Effector memory CD4-positive, alpha-beta T cell (primary cell): ENCODE measurements around the gene SRGAP3.
A peak's percentile ranks its signal among the peaks of the same experiment; 100 is the strongest.

Source experiments
- DNase-seq, 3 donors: peaks; one replicate each; pipeline ENCODE4 v3.0.0-alpha.2; 2020
- H3K27ac ChIP-seq: 2 replicates; pipeline ENCODE4 v1.7.0; 2013; ENCODE audit warnings: mild to moderate bottlenecking, low read length, moderate library complexity; ENCODE audit not compliant: insufficient read depth, poor library complexity, severe bottlenecking
- H3K27me3 ChIP-seq: replicated peaks from 2 replicates; pipeline ENCODE4 v1.7.0; 2013; ENCODE audit warnings: mild to moderate bottlenecking, low read length; ENCODE audit not compliant: insufficient read depth, control insufficient read depth, poor library complexity, severe bottlenecking
- H3K36me3 ChIP-seq: 2 replicates; pipeline ENCODE4 v1.7.0; 2013; ENCODE audit warnings: mild to moderate bottlenecking, low read length, moderate library complexity; ENCODE audit not compliant: control insufficient read depth, insufficient read depth
- H3K4me1 ChIP-seq: 2 replicates; pipeline ENCODE4 v1.7.0; 2013; ENCODE audit warnings: low read length, mild to moderate bottlenecking; ENCODE audit not compliant: control insufficient read depth, insufficient read depth, poor library complexity, severe bottlenecking
- H3K4me3 ChIP-seq: 2 replicates; pipeline ENCODE4 v1.7.0; 2013; ENCODE audit warnings: low read length, low read depth, mild to moderate bottlenecking; ENCODE audit not compliant: insufficient read depth, poor library complexity, severe bottlenecking
- H3K9me3 ChIP-seq: 2 replicates; pipeline ENCODE4 v1.7.0; 2013; ENCODE audit warnings: mild to moderate bottlenecking, low read length, moderate library complexity; ENCODE audit not compliant: control insufficient read depth

SRGAP3 gene

DNA sequence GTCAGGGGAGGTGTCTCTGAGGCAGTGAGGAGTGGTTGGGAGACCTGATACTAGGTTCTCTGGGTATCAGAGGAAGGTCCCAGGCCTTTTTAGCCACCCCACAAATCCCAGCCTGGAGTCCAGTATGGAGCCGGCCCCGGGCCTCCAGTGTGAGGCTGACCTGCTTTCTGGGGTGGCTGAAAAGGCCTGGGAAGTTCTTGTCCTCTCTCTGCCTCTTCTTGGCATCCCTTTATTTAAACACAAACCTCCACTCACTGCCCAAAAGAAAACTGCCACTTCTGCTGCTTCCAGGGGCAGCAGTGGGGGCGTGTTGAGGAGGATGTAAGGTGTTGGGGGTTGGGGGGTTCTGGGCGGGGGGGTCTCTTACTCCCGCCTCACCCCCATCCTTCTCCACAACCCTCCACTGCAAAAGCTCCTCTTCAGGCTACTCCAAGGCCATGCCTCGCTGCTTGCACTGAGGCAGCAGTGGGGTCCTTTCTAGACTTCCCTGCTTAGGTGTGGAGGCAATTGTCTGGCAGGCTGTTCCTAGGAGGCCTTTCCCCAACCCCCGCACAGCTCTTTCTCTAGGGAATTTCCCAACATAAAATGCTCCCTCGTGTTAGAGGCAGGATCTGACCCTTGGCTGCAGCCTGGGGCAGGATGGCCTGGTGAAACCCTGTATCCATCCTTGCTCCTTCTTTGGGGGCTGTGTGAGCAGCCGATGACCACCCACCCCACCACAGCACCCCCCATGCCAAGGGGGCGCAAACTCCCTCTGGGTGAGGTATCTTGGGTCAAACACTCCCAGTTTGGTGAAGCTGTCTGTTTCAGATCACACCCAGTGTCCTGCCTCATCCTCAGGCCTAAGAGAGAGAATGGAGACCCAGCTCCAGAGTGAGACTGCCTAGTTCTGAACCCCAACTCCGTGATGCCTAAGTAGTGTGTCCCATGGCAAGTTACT, 274.1 kb downstream of the SRGAP3 start:
- no peak for DNase-seq
- H3K36me3 ChIP-seq, result no peaks in the 10 kb centered on the region
- no peaks in the 10 kb centered on the region for H3K4me1 ChIP-seq
- no peaks in the 10 kb centered on the region for H3K9me3 ChIP-seq
- H3K27me3 ChIP-seq, result no peaks in the 10 kb centered on the region
- no peak overlapping the region for H3K27ac ChIP-seq
- H3K4me3 ChIP-seq, result no peak overlapping the region

DNA sequence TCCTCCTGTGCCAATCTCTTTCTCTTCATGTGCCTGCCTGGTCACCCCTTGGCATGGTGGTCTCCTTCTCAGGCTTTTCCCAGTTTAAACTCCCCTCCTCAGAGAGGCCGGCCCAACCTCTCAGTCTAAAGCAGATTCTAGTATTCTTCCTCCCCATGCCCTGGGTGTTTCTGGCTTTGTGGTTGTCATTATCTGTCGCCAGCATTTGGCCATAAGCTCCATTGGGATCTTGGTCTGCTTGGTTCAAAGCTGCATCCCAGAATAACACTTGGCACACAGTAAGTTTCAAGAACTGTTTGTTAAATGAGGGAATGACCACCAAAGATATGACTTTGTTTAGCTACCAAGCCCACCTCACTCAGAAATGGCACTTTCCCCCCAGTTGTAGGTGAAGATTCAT, 275.0 kb downstream of the SRGAP3 start:
- no peak overlapping the region for H3K27ac ChIP-seq
- no peak for DNase-seq
- H3K36me3 ChIP-seq, result no peaks in the 10 kb centered on the region
- no peaks in the 10 kb centered on the region for H3K27me3 ChIP-seq
- no peaks in the 10 kb centered on the region for H3K4me1 ChIP-seq
- no peaks in the 10 kb centered on the region for H3K9me3 ChIP-seq
- H3K4me3 ChIP-seq, result no peak overlapping the region

DNA sequence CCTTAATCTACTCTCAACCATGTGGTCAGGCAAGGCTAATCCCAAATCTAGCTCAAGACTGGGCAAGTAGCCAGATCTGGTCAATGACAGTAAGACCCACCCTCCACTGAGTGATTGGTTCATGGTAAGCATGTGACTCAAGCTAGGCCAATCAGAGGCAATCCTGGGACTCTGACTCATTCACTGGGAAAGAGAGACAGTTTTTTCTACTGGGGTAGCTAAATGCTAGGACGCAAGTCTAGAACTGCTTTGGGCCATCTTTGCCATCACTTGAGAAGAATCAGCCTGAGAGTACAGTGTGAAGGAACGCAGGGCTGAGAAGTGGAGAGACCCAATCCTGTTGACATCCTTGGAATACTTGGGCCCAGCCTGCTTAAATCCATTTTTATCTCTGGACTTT, 276.8 kb downstream of the SRGAP3 start:
- no peak for DNase-seq
- H3K27ac ChIP-seq, result no peak overlapping the region
- H3K9me3 ChIP-seq, result no peaks in the 10 kb centered on the region
- no peaks in the 10 kb centered on the region for H3K27me3 ChIP-seq
- no peak overlapping the region for H3K4me3 ChIP-seq
- H3K36me3 ChIP-seq, result no peaks in the 10 kb centered on the region
- no peaks in the 10 kb centered on the region for H3K4me1 ChIP-seq

GRCh38 chr3:8970971-8971589, 278.4 kb downstream of the SRGAP3 start:
- Histone ChIP-seq H3K4me1 (no peaks in the 10 kb centered on the region), H3K9me3 (no peaks in the 10 kb centered on the region), H3K27ac (no peak overlapping the region), H3K36me3 (no peaks in the 10 kb centered on the region), H3K27me3 (no peaks in the 10 kb centered on the region), H3K4me3 (no peak overlapping the region)
- DNase-seq, result peak; percentile 42 to 61 (median 49)

GRCh38 chr3:8969241-8969640, 280.2 kb downstream of the SRGAP3 start:
- H3K4me3 ChIP-seq, result no peak overlapping the region
- no peak overlapping the region for H3K27ac ChIP-seq
- H3K4me1 ChIP-seq, result no peaks in the 10 kb centered on the region
- H3K9me3 ChIP-seq, result no peaks in the 10 kb centered on the region
- no peaks in the 10 kb centered on the region for H3K27me3 ChIP-seq
- H3K36me3 ChIP-seq, result no peaks in the 10 kb centered on the region
- DNase-seq, result no peak

DNA sequence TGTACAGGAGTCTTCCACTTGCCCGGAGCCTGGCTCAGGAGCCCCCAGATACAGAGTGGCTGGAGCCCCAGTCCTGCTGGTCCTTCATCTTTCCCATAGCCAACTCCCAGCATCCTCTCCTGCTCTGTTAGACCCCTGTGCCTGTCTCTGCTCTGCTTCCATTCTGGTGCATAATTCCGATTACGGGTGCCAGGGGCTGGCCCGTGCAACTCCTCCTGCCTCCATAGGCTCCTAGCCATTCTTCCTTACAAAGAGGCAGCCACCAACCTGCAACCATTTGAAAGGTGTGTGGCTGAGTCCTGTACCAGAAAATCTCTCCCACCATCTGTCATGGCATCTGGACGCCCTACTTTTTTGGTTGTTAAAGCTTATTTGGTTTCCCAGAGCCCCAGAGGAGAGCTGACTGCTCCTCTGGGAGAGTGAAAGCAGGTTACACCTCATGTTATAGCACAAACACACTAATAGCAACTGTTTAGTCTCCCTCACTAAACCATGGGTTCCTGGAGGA, 281.0 kb downstream of the SRGAP3 start:
- Histone ChIP-seq H3K27me3 (no peaks in the 10 kb centered on the region), H3K9me3 (no peaks in the 10 kb centered on the region)

DNA sequence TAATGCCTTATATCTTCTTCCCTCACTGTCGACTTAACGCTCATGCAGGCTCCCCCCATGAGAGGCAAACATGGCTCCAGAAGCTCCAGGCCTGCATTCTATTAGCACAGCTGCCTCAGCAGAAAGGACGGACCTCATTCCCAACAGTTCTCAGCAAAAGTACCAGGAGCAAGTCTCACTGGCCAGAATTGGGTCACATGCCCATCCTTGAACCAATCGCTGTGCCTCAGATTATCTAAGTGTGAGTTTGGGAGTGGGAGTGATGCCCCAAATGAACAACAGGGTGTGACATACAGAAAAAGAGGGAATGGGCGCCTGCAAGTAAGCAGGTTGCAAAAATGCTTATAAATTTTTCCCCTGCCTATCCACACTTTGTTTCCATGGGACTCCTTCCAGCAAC, 281.9 kb downstream of the SRGAP3 start:
- Histone ChIP-seq H3K36me3 (no peaks in the 10 kb centered on the region), H3K4me3 (no peak overlapping the region), H3K27ac (no peak overlapping the region), H3K9me3 (no peaks in the 10 kb centered on the region), H3K4me1 (peaks cover 8% of the 10 kb centered on the region), H3K27me3 (no peaks in the 10 kb centered on the region)
- no peak for DNase-seq

More for the DNA sequence above, 281.0 kb downstream of the SRGAP3 start:
- H3K36me3 ChIP-seq, result no peaks in the 10 kb centered on the region
- no peak overlapping the region for H3K4me3 ChIP-seq
- no peak overlapping the region for H3K27ac ChIP-seq
- peaks cover 4% of the 10 kb centered on the region for H3K4me1 ChIP-seq
- no peak for DNase-seq

- Histone ChIP-seq H3K27me3 (no peaks in the 10 kb centered on the region), H3K36me3 (no peaks in the 10 kb centered on the region), H3K9me3 (no peaks in the 10 kb centered on the region), H3K4me1 (peaks cover 14% of the 10 kb centered on the region), H3K4me3 (no peak overlapping the region), H3K27ac (no peak overlapping the region)
- DNase-seq, result no peak
Measured at GRCh38 chr3:8966820-8967348, 282.6 kb downstream of the SRGAP3 start.

DNA sequence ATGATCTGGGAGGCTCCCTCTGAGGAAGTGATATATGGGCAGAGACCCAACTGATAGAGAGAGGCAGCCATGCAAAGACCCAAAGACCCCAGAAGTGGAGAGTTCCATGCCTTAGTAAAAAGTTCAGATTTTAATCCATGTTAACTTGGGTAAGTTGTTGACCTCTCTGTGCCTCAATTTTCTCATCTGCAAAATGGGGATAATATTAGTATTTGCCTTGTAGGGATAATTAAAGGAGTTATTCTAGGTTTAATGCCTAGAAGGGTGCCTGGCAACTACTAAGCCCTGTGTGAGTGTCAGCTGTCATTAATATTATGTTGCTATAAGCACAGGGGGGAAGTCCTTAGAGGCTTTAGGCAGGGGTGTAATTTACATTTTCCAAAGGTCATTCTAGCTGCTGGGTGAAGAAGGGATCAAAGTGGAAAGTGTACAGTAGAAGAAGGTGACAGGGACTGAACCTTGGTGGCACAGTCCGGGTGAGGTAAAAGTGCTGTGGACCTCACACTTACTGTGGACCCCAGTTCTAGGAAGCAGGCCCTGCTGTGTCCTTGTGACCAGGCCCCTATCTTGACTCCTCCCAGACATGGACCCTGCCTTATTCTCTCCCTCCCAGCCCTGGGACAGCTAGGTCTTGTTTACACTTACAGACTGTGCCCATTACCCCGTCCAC, 283.2 kb downstream of the SRGAP3 start:
- no peak for DNase-seq
- Histone ChIP-seq H3K4me1 (peaks cover 14% of the 10 kb centered on the region), H3K27me3 (no peaks in the 10 kb centered on the region), H3K27ac (no peak overlapping the region), H3K36me3 (no peaks in the 10 kb centered on the region), H3K4me3 (no peak overlapping the region), H3K9me3 (no peaks in the 10 kb centered on the region)
